Omental fat pad (tissue), 4 donors: ENCODE data around the gene RRAGD. TPM values are rescaled to one million over a fixed set of nuclear protein-coding genes. Genes with fewer than 3 reads are reported as not detected.

ENCODE experiments used
- ATAC-seq: fragments of 150-250 bp; one replicate; pipeline ENCODE4 v1.9.1; 2016; ENCODE audit warnings: mild to moderate bottlenecking, moderate library complexity; ENCODE audit not compliant: low FRiP score
- DNase-seq: peaks from one replicate; pipeline ENCODE4 v3.0.0-alpha.2; 2019; ENCODE audit warnings: low spot score
- total RNA-seq, 4 donors: library from RNA; depleted of rRNA; stranded (reverse); fragments of >200 nt; gene quantifications; one replicate each; pipeline ENCODE4 v1.1.0, GENCODE V29; 2016
- TF ChIP-seq, protein P1 (sequence below), 3 donors: fragments of 450-650 bp; IDR thresholded peaks; one replicate each; pipeline ENCODE4 v1.5.1; 2016 to 2017; ENCODE audit warnings: antibody characterized with exemption in 3 of 3, mild to moderate bottlenecking in 3 of 3, moderate library complexity in 2 of 3

The RRAGD gene
- total RNA-seq, 4 donors from 2014 or later = 11.8 to 41.8 (median 16.5) TPM

DNA sequence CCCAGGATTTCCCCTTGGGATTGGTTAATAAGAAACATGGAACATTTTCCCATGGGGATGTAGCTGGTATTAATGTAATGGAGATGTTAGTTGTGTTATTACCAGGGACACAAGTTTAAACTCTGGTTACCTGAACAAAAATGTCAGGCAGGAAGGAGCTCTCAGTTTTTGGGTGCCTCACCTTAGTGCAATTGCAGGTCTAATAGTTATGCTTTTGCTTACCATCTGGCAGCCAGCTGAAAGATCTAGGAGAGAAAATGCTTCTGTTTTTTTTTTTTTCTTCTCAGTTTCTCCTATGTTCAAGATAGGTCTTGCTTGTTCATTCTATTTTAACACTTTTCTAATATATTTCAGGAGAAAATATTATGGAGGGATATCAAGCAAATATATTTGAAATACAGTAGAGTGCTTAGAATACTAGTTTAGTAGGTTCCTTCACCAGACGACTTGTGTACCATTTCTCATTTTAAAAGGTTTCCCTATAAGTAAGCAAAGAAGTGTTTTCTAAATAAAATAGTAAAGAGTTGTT lies 55.4 kb downstream of the RRAGD start:
- TF ChIP-seq, protein P1, sequence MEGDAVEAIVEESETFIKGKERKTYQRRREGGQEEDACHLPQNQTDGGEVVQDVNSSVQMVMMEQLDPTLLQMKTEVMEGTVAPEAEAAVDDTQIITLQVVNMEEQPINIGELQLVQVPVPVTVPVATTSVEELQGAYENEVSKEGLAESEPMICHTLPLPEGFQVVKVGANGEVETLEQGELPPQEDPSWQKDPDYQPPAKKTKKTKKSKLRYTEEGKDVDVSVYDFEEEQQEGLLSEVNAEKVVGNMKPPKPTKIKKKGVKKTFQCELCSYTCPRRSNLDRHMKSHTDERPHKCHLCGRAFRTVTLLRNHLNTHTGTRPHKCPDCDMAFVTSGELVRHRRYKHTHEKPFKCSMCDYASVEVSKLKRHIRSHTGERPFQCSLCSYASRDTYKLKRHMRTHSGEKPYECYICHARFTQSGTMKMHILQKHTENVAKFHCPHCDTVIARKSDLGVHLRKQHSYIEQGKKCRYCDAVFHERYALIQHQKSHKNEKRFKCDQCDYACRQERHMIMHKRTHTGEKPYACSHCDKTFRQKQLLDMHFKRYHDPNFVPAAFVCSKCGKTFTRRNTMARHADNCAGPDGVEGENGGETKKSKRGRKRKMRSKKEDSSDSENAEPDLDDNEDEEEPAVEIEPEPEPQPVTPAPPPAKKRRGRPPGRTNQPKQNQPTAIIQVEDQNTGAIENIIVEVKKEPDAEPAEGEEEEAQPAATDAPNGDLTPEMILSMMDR (IDR thresholded peaks at IDR 0.05) = no peak
- ATAC-seq (no peak), DNase-seq (no peak)

GRCh38 chr6:89355511-89356194 lies 56.4 kb downstream of the RRAGD start:
- TF ChIP-seq, protein P1 (IDR thresholded peaks at IDR 0.05) = no peak
- ATAC-seq = no peak

DNA sequence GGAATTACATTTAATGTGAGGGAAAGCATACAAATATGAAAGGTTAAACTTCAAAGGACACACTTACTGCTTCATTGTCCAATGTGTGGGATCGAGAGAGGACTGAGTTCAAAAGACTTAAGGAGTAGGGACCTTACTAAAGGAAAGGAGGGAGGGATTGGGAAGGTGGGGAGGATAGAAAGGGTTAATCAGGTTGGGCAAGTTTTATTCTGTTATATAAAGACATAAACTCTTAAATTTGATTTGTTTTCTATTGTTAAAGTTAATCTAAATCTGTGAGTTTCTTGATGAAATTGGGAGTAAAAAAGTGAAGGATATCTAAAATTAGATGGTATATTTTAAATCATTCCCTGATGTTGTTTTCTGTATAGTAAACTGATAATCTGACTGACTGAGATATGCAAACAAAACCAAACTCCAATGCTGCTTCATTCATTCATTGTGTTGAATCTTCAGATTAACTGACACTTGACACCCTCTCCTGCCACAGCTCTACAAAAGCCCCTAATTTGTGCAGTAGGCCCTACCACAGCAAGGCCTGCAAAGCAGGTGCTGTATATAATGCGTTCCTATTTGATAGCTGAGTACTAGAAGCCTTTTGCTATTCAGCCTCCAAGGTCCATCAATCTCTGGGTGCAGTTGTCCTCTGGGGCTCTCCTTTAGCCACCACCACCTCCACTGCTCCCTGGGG lies 58.2 kb downstream of the RRAGD start:
- DNase-seq (no peak), ATAC-seq (no peak)
- TF ChIP-seq, protein P1 (IDR thresholded peaks at IDR 0.05) = no peak

More at GRCh38 chr6:89355511-89356194, 56.4 kb downstream of the RRAGD start:
- no peak for DNase-seq

- no peak for ATAC-seq
- TF ChIP-seq, protein P1 (IDR thresholded peaks at IDR 0.05) = no peak
Observed at GRCh38 chr6:89353118-89353556, 58.9 kb downstream of the RRAGD start.

DNA sequence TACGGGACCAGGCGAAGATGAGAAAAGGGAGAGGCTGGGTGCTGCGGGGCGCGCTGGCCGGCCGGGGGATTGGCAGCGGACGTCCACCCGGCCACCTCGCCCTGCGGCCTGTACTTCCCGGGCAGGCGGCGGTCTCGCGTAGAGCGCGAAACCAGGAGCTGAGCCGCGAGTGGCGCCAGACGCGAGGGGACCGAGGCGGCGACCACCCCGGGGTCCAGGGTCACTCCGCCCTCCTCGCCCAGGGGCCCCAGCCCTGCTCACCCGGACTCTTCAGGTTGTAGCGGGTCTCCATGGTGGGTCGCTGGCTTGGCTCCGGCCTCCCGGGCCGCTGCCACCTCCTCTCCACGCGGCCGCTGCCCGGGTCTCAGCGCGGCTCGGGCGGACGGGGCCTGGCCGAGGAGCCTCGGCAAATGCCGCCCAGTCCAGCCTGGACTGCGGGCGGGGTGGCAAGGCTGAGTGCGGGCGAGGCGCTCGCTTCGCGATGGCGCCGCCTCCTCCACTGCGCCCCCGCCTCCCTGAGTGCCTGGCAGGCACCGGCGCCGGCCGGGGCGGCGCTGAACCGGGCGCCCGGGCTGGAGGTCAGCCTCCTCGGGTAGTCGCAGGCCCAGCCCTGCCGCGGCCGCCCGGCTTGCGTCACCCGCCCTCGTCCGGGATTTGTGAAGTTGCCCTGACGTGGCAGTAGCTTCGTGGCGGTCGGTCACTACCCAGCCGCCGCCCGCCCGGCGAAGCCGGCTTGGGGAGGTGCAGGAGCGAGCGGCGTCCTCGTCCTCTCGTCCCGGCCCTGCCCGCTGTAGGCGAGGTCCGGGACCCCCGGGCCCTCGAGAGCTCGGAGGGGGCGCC lies 59.6 kb downstream of the RRAGD start, which contains the start of gene UBE2J1:
Gene UBE2J1, minus strand, starts transcription at position 445 of the 840 bp plus-strand sequence. Its CDS starts 153 bp downstream, at position 292.
- TF ChIP-seq, protein P1 (IDR thresholded peaks at IDR 0.05) = no peak
- peak; percentile 98 for ATAC-seq

More at GRCh38 chr6:89353118-89353556, 58.9 kb downstream of the RRAGD start:
- no peak for DNase-seq

GRCh38 chr6:89351671-89352277 lies 60.3 kb downstream of the RRAGD start:
- ATAC-seq = no peak
- TF ChIP-seq, protein P1 (IDR thresholded peaks at IDR 0.05) = no peak
- DNase-seq = no peak

More for the DNA sequence above, 59.6 kb downstream of the RRAGD start, which contains the start of gene UBE2J1:
- peak; percentile 64 for DNase-seq
